ENCODE measurements around the gene TTC38.

The TTC38 gene

DNA sequence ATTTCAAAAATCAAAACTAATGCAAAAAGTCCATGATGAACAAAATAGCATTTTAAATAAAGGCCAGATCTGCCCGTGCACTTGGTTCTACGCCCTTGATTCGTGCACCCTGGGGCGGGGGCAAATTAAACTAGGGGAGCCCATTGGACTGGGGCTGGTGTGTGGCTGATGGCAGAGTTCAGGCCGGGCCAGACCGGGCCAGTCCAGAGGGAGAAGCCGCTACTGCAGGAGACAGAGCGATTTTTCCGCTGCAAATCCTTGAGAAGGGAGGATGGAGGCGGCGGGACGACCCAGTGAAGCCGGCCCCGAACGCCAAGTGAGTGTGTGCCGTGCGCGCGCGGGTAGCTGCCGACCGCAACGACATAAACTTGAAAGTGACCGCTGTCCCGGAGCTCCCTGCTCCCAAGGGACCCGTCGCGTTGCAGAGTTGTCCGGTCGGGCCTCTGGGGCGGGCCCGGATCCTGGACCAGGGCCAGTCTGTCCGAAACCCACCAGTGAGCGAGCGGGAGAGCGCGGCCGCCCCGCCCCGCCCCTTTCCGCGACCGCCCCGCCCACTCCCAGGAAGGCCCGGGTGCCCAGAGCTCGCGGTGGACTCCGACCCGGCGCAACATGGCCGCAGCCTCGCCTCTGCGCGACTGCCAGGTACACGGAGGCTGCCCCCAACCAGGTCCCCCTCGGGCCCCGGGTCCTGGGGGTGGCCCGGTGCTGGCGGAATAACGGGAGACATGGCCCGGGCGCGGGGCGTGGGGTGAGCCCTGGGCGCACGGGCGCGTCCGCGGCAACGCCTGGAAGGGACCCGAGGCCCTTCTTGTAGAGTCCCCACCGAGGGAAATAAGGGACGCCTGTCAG lies at the start of gene TTC38:
TTC38 (plus strand) TSS at position 578 of the 849 bp plus-strand sequence; CDS start at position 610, 32 bp downstream.
- H3K27ac ChIP-seq (ENCODE audit: low read depth, low read length), result no peak within 1 kb of the TSS
- peak within 1 kb of the TSS; percentile 58 for H3K4me2 ChIP-seq (ENCODE audit: low read length)
- H3K27me3 ChIP-seq (ENCODE audit: control insufficient read depth, low read length), result peaks cover 24% of the 10 kb centered on the region
- H3K79me2 ChIP-seq (ENCODE audit: control insufficient read depth, low read length), result no peaks in the 10 kb centered on the region
- TF ChIP-seq EZH2phosphoT487 (IDR thresholded peaks at IDR 0.05; ENCODE audit: borderline replicate concordance, low read length) (peak; percentile 85; the same call in 1 of the 2 replicates), CTCF (IDR thresholded peaks at IDR 0.05; ENCODE audit: low read depth, low read length, poor library complexity, severe bottlenecking) (no peak)
- no peaks in the 10 kb centered on the region for H4K20me1 ChIP-seq (ENCODE audit: control insufficient read depth, insufficient read depth, low read depth, low read length)
- no peaks in the 10 kb centered on the region for H3K36me3 ChIP-seq (ENCODE audit: control insufficient read depth, low read length)
- H3K9me2 ChIP-seq (replicated peaks; ENCODE audit: control insufficient read depth, low read length), result no peaks in the 10 kb centered on the region
- H3F3A ChIP-seq (ENCODE audit: control insufficient read depth, insufficient read depth), result no peaks in the 10 kb centered on the region
- no peaks in the 10 kb centered on the region for H3K4me1 ChIP-seq (ENCODE audit: control insufficient read depth, low read length)
- H3K9me3 ChIP-seq (ENCODE audit: control insufficient read depth, insufficient read depth, low read length), result peaks cover 11% of the 10 kb centered on the region
- peak within 1 kb of the TSS; percentile 60 for H3K4me3 ChIP-seq (ENCODE audit: low read length)

DNA sequence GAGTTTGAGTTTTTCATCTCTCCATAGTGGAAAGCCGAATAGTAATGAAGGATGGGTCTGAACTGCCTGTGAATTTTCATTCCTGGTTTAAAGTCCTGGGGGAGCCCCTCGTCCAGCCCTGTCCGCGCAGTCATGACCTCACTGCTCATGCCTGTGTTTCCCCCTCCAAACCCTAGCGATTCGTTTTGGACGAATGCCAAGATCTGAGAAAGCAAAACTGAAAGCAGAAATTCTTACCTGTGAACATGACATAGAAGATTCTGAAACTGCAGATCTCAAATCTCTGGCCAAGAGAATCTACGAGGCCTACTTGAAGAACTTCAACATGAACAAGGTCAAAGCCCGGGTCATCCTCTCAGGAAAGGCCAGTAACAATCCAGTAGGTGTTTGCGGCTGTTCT lies 48.2 kb upstream of the TTC38 start:
- H3K4me2 ChIP-seq (ENCODE audit: low read length), result no peak overlapping the region
- H3K9me2 ChIP-seq (replicated peaks; ENCODE audit: control insufficient read depth, low read length), result no peaks in the 10 kb centered on the region
- no peaks in the 10 kb centered on the region for H3F3A ChIP-seq (ENCODE audit: control insufficient read depth, insufficient read depth)
- H3K4me1 ChIP-seq (ENCODE audit: control insufficient read depth, low read length), result no peaks in the 10 kb centered on the region
- H3K9me3 ChIP-seq (ENCODE audit: control insufficient read depth, insufficient read depth, low read length), result no peaks in the 10 kb centered on the region
- H4K20me1 ChIP-seq (ENCODE audit: control insufficient read depth, insufficient read depth, low read depth, low read length), result no peaks in the 10 kb centered on the region
- no peaks in the 10 kb centered on the region for H3K36me3 ChIP-seq (ENCODE audit: control insufficient read depth, low read length)
- H3K27ac ChIP-seq (ENCODE audit: low read depth, low read length), result no peak overlapping the region
- TF ChIP-seq CTCF (IDR thresholded peaks at IDR 0.05; ENCODE audit: low read depth, low read length, poor library complexity, severe bottlenecking), result no peak
- no peak for TF ChIP-seq EZH2phosphoT487 (IDR thresholded peaks at IDR 0.05; ENCODE audit: borderline replicate concordance, low read length)
- H3K79me2 ChIP-seq (ENCODE audit: control insufficient read depth, low read length), result no peaks in the 10 kb centered on the region
- no peaks in the 10 kb centered on the region for H3K27me3 ChIP-seq (ENCODE audit: control insufficient read depth, low read length)
- no peak overlapping the region for H3K4me3 ChIP-seq (ENCODE audit: low read length)

GRCh38 chr22:46220921-46221320 lies 46.9 kb upstream of the TTC38 start:
- no peaks in the 10 kb centered on the region for H3K79me2 ChIP-seq (ENCODE audit: control insufficient read depth, low read length)
- H3K4me1 ChIP-seq (ENCODE audit: control insufficient read depth, low read length), result no peaks in the 10 kb centered on the region
- TF ChIP-seq EZH2phosphoT487 (IDR thresholded peaks at IDR 0.05; ENCODE audit: borderline replicate concordance, low read length), result no peak
- no peak for TF ChIP-seq CTCF (IDR thresholded peaks at IDR 0.05; ENCODE audit: low read depth, low read length, poor library complexity, severe bottlenecking)
- no peaks in the 10 kb centered on the region for H3K9me2 ChIP-seq (replicated peaks; ENCODE audit: control insufficient read depth, low read length)
- no peaks in the 10 kb centered on the region for H3K9me3 ChIP-seq (ENCODE audit: control insufficient read depth, insufficient read depth, low read length)
- H3K27ac ChIP-seq (ENCODE audit: low read depth, low read length), result no peak overlapping the region
- H3K4me3 ChIP-seq (ENCODE audit: low read length), result no peak overlapping the region
- H3K4me2 ChIP-seq (ENCODE audit: low read length), result no peak overlapping the region
- no peaks in the 10 kb centered on the region for H4K20me1 ChIP-seq (ENCODE audit: control insufficient read depth, insufficient read depth, low read depth, low read length)
- no peaks in the 10 kb centered on the region for H3K27me3 ChIP-seq (ENCODE audit: control insufficient read depth, low read length)
- H3F3A ChIP-seq (ENCODE audit: control insufficient read depth, insufficient read depth), result no peaks in the 10 kb centered on the region
- H3K36me3 ChIP-seq (ENCODE audit: control insufficient read depth, low read length), result no peaks in the 10 kb centered on the region
